ENCODE results near the gene IMPA2.

DNA sequence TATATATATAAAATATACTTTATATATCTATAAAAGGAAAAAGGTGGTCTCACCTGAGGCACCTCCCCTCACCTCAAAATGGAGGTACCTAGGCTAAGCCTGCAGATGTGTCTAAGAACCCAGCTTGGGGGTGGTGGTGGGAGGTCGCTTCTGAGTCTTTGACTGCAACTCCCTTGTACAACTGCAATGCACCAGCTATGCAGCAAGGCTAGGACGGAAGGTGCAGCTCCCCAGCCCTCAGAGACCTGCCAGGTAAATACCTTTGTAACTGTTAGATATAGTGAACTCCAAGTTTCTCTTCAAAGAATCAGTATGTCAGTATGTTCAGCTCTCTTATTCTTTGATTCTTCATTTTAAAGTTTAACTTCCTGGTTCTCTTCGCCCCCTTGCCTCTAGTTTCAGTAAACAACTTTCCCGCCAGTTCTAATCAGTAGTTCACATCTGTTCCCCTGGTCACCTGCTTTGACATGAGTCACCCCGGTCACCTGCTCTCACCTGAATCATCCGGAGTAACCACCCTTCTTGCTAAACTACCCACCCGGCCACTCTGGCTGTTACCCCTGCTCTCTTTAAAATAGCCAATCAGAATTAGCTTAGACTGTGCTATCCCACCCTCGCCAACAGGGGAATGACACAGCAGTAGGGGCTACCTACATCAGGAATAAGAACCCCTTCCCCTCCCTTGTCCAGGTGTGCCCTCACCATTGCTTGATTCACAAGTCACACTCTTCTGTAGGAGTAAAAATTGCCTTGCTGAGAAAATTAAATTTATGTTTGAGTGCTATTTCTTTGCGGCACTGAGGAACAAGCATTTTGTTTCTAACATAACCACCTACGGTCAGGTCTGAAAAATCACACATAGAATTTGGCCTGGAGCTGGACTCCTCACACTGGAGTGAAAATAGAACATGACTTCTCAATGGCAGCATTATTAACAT lies 24.7 kb upstream of the IMPA2 start:
- TF ChIP-seq, protein P1, sequence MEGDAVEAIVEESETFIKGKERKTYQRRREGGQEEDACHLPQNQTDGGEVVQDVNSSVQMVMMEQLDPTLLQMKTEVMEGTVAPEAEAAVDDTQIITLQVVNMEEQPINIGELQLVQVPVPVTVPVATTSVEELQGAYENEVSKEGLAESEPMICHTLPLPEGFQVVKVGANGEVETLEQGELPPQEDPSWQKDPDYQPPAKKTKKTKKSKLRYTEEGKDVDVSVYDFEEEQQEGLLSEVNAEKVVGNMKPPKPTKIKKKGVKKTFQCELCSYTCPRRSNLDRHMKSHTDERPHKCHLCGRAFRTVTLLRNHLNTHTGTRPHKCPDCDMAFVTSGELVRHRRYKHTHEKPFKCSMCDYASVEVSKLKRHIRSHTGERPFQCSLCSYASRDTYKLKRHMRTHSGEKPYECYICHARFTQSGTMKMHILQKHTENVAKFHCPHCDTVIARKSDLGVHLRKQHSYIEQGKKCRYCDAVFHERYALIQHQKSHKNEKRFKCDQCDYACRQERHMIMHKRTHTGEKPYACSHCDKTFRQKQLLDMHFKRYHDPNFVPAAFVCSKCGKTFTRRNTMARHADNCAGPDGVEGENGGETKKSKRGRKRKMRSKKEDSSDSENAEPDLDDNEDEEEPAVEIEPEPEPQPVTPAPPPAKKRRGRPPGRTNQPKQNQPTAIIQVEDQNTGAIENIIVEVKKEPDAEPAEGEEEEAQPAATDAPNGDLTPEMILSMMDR (IDR thresholded peaks at IDR 0.05; ENCODE audit: low read depth, low read length): no peak
- TF ChIP-seq POLR2A (IDR thresholded peaks at IDR 0.05; ENCODE audit: extremely low read depth, insufficient read length) (no peak), MYC (IDR thresholded peaks at IDR 0.05; ENCODE audit: low read depth, low read length) (no peak)
- TF ChIP-seq, protein P2, sequence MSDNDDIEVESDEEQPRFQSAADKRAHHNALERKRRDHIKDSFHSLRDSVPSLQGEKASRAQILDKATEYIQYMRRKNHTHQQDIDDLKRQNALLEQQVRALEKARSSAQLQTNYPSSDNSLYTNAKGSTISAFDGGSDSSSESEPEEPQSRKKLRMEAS (IDR thresholded peaks at IDR 0.05; ENCODE audit: low read depth, low read length): no peak
